Endothelial cell of umbilical vein (primary cell): ENCODE data around the gene SPIRE1. TPM values are rescaled to one million over a fixed set of nuclear protein-coding genes. Genes with fewer than 3 reads are reported as not detected.

Experiments used
- BruUV-seq: library from RNA; stranded (reverse); fragments of 400-500 nt; replicated peaks from 2 replicates; lab custom pipeline; 2021; lab: Mats Ljungman, UMichigan
- CTCF ChIA-PET: fragments of 300-600, 350-600 bp; sonication (Branson Sonifier 250); formaldehyde crosslinking; loops from one replicate; lab custom pipeline; 2021; ENCODE audit warnings: antibody characterized with exemption, inconsistent platforms; lab: Charles Lee
- POLR2A ChIA-PET: fragments of 300-600, 350-600 bp; sonication (Branson Sonifier 250); formaldehyde crosslinking; loops from one replicate; lab custom pipeline; 2021; ENCODE audit warnings: antibody characterized with exemption, inconsistent platforms; lab: Charles Lee
- DNase-seq: peaks from one replicate; pipeline ENCODE4 v3.0.0-alpha.2; 2011; ENCODE audit warnings: low read depth, low spot score
- FAIRE-seq: peaks from 2 replicates; lab custom pipeline; 2011; peaks lifted over from hg19 to GRCh38; lab: Jason Lieb, UNC
- H2AFZ ChIP-seq: 2 replicates; pipeline ENCODE4 v1.6.0; 2012; ENCODE audit warnings: low read depth, low read length, control low read depth, inconsistent platforms
- H3K27ac ChIP-seq: 2 replicates; pipeline ENCODE4 v1.5.1; 2011; ENCODE audit warnings: low read depth, mild to moderate bottlenecking, control low read depth, low read length, moderate library complexity; ENCODE audit not compliant: insufficient read depth
- H3K27me3 ChIP-seq, 2 experiments: 2 replicates each; pipeline versions ENCODE4 v1.6.0 to v1.6.1; 2011; ENCODE audit warnings: low read length in 2 of 2, mixed read lengths in 1 of 2; ENCODE audit not compliant: control insufficient read depth in 2 of 2, insufficient read depth in 2 of 2
- H3K36me3 ChIP-seq, 2 experiments: 2 replicates in 1 of 2; 3 replicates in 1 of 2; pipeline ENCODE4 v1.5.1; 2011; ENCODE audit warnings: low read length in 2 of 2, mild to moderate bottlenecking in 1 of 2, moderate library complexity in 1 of 2; ENCODE audit not compliant: control insufficient read depth in 2 of 2, insufficient read depth in 2 of 2; ENCODE audit errors: extremely low read depth in 1 of 2
- H3K4me1 ChIP-seq: 3 replicates; pipeline ENCODE4 v1.5.1; 2011; ENCODE audit warnings: mild to moderate bottlenecking, low read length; ENCODE audit not compliant: control insufficient read depth, insufficient read depth; ENCODE audit errors: extremely low read depth
- H3K4me2 ChIP-seq: 2 replicates; pipeline ENCODE4 v1.6.1; 2011; ENCODE audit warnings: low read length, control low read depth, mixed read lengths; ENCODE audit not compliant: insufficient read depth
- H3K4me3 ChIP-seq, 3 experiments: fragments of 200-600 bp in 1 of 3; sonication (generic), shearing (Covaris generic) in 1 of 3; replicated peaks in 1 of 3; 2 replicates each; pipeline ENCODE4 v1.5.1; 2011 to 2016; ENCODE audit warnings: control low read depth in 3 of 3, low read length in 3 of 3, mild to moderate bottlenecking in 2 of 3, inconsistent platforms in 1 of 3, low read depth in 1 of 3, moderate library complexity in 1 of 3; ENCODE audit not compliant: insufficient read depth in 1 of 3
- H3K79me2 ChIP-seq: 2 replicates; pipeline ENCODE4 v1.6.0; 2012; ENCODE audit warnings: low read length, inconsistent platforms; ENCODE audit not compliant: control insufficient read depth, insufficient read depth
- H3K9ac ChIP-seq: replicated peaks from 2 replicates; pipeline ENCODE3; 2011; ENCODE audit warnings: low read length, control low read depth; ENCODE audit not compliant: insufficient read depth; ENCODE audit errors: extremely low read depth
- H3K9me1 ChIP-seq: replicated peaks from 3 replicates; pipeline ENCODE4 v1.6.0; 2011; ENCODE audit warnings: mild to moderate bottlenecking, low read length; ENCODE audit not compliant: control insufficient read depth, insufficient read depth; ENCODE audit errors: extremely low read depth
- H3K9me3 ChIP-seq: replicated peaks from 2 replicates; pipeline ENCODE4 v1.5.1; 2012; ENCODE audit warnings: low read length, inconsistent platforms; ENCODE audit not compliant: control insufficient read depth, insufficient read depth
- H4K20me1 ChIP-seq: replicated peaks from 2 replicates; pipeline ENCODE3; 2011; ENCODE audit warnings: mild to moderate bottlenecking, low read length; ENCODE audit not compliant: control insufficient read depth, insufficient read depth; ENCODE audit errors: extremely low read depth
- CTCF ChIP-seq, 2 donors: IDR thresholded peaks; 1 replicate in 1 of 2; 2 replicates in 1 of 2; pipeline ENCODE4 v1.5.1; 2011; ENCODE audit warnings: low read length in 2 of 2, mild to moderate bottlenecking in 2 of 2, moderate library complexity in 2 of 2, control low read depth in 1 of 2, inconsistent platforms in 1 of 2, low read depth in 1 of 2; ENCODE audit not compliant: insufficient read depth in 1 of 2; ENCODE audit errors: extremely low read depth in 1 of 2
- EZH2 ChIP-seq: IDR thresholded peaks from 2 replicates; pipeline ENCODE4 v1.6.1; 2012; ENCODE audit warnings: borderline replicate concordance, low read depth, mild to moderate bottlenecking, moderate library complexity, low read length, inconsistent platforms; ENCODE audit not compliant: severe bottlenecking
- FOS ChIP-seq: IDR thresholded peaks from 2 replicates; pipeline ENCODE4 v1.6.1; 2011; ENCODE audit warnings: mild to moderate bottlenecking, low read length, moderate library complexity, borderline replicate concordance; ENCODE audit not compliant: insufficient read depth
- JUN ChIP-seq: IDR thresholded peaks from 2 replicates; pipeline ENCODE4 v1.6.1; 2011; ENCODE audit warnings: borderline replicate concordance, low read depth; ENCODE audit not compliant: insufficient read length, insufficient read depth
- MYC ChIP-seq: IDR thresholded peaks from one replicate; pipeline ENCODE4 v1.6.1; 2011; ENCODE audit warnings: mild to moderate bottlenecking, low read depth, low read length
- POLR2A ChIP-seq: IDR thresholded peaks from 2 replicates; pipeline ENCODE4 v1.6.1; 2012; ENCODE audit warnings: low read depth, mild to moderate bottlenecking, control low read depth, low read length
- POLR2AphosphoS5 ChIP-seq: IDR thresholded peaks from 2 replicates; pipeline ENCODE4 v1.6.1; 2012; ENCODE audit warnings: low read depth, mild to moderate bottlenecking, control low read depth, low read length, moderate library complexity; ENCODE audit not compliant: insufficient read depth
- dilution Hi-C: fragments of 300-500 bp; cut with MboI; formaldehyde crosslinking; loops from one replicate; pipeline ENCODE4 v1.15.0; 2019; ENCODE audit warnings: low sequenced_read_pairs; ENCODE audit not compliant: extremely low pct_ligation_motif_present
- intact Hi-C: fragments of 100-400 bp; cut with micrococcal nuclease; formaldehyde crosslinking; loops from one replicate; pipeline ENCODE4 v1.10.0; 2022
- polyA plus RNA-seq, 4 experiments: library from polyadenylated mRNA; depleted of rRNA in 3 of 4; stranded (reverse) in 3 of 4; unstranded in 1 of 4; fragments of >200 nt; gene quantifications; 2 replicates each; pipeline versions ENCODE4 v1.2.1 to v1.2.3, GENCODE V29; 2011 to 2012; ENCODE audit warnings: missing spikeins in 1 of 4
- total RNA-seq: library from RNA; stranded (reverse); gene quantifications from 2 replicates; pipeline ENCODE4 v1.2.3, GENCODE V29; 2021

SPIRE1 gene
- total and polyA plus RNA-seq, 2 donors (not counting 3 experiments of a cell fraction or from before 2014, with no cell fraction given): 13.1 to 44.0 TPM

- TF ChIP-seq JUN (no peak), EZH2 (no peak), CTCF (IDR thresholded peaks at IDR 0.05; ENCODE audit: extremely low read depth in 1 of 2, insufficient read depth in 1 of 2, low read depth in 1 of 2, low read length in 2 of 2) (no peak), MYC (no peak), POLR2A (no peak)
Observed at GRCh38 chr18:12579775-12580174, 78.1 kb downstream of the SPIRE1 start.

GRCh38 chr18:12577848-12578247, 80.1 kb downstream of the SPIRE1 start:
- ChIA-PET POLR2A (no interaction called here), CTCF (no interaction called here)
- TF ChIP-seq POLR2AphosphoS5: no peak
- no peak for TF ChIP-seq FOS
- Histone ChIP-seq H3K9me3 (no peaks in the 10 kb centered on the region), H3K9ac (no peak overlapping the region), H3K36me3 (no peaks in the 10 kb centered on the region), H3K4me3 (no peak overlapping the region), H3K79me2 (peaks cover 61% of the 10 kb centered on the region), H2AFZ (no peak overlapping the region), H3K27me3 (no peaks in the 10 kb centered on the region), H3K27ac (no peak overlapping the region), H3K4me1 (no peaks in the 10 kb centered on the region), H3K9me1 (no peaks in the 10 kb centered on the region), H4K20me1 (peaks cover 8% of the 10 kb centered on the region), H3K4me2 (no peak overlapping the region)
- intact Hi-C loops (no loop called here), dilution Hi-C loops (no loop called here)
- BruUV-seq: no TSS peak
- no peak for DNase-seq
- no peak for FAIRE-seq

More at GRCh38 chr18:12579775-12580174, 78.1 kb downstream of the SPIRE1 start:
- peaks cover 8% of the 10 kb centered on the region for H4K20me1 ChIP-seq
- ChIA-PET CTCF (no interaction called here), POLR2A (no interaction called here)
- no peaks in the 10 kb centered on the region for H3K4me1 ChIP-seq
- H3K27ac ChIP-seq: no peak overlapping the region
- DNase-seq: no peak
- no peaks in the 10 kb centered on the region for H3K9me1 ChIP-seq
- peaks cover 57% of the 10 kb centered on the region for H3K79me2 ChIP-seq
- H3K27me3 ChIP-seq: no peaks in the 10 kb centered on the region
- H3K9me3 ChIP-seq: no peaks in the 10 kb centered on the region
- H3K36me3 ChIP-seq: no peaks in the 10 kb centered on the region
- dilution Hi-C loops (no loop called here), intact Hi-C loops (no loop called here)
- BruUV-seq: no TSS peak
- no peak overlapping the region for H2AFZ ChIP-seq
- FAIRE-seq: no peak
- no peak overlapping the region for H3K9ac ChIP-seq
- H3K4me2 ChIP-seq: no peak overlapping the region
- no peak overlapping the region for H3K4me3 ChIP-seq
